GM12878 (cell line): ENCODE data around the gene ATOSA. TPM values are rescaled to one million over a fixed set of nuclear protein-coding genes. Genes with fewer than 3 reads are reported as not detected.

Experiments used
- BCL3 ChIP-seq: IDR thresholded peaks from 2 replicates; pipeline ENCODE4 v1.6.1; 2011; ENCODE audit warnings: borderline replicate concordance, low read depth, mild to moderate bottlenecking, moderate library complexity, low read length; ENCODE audit not compliant: insufficient read depth, poor library complexity, severe bottlenecking
- BHLHE40 ChIP-seq, 2 experiments: fragments of 450-650 bp in 1 of 2; IDR thresholded peaks; 2 replicates each; pipeline ENCODE4 v1.6.1; 2011 to 2017; ENCODE audit warnings: low read depth in 2 of 2, borderline replicate concordance in 1 of 2, improper control_type of control experiment in 1 of 2, low read length in 1 of 2, mild to moderate bottlenecking in 1 of 2
- CBX5 ChIP-seq: sonication (generic); IDR thresholded peaks from 2 replicates; pipeline ENCODE4 v1.6.1; 2016; ENCODE audit warnings: low read depth, moderate library complexity, mild to moderate bottlenecking, inconsistent platforms
- CREB1 ChIP-seq: IDR thresholded peaks from 2 replicates; pipeline ENCODE4 v1.6.1; 2012; ENCODE audit warnings: low read depth, mild to moderate bottlenecking, inconsistent platforms
- HSF1 ChIP-seq: fragments of 150-350 bp; IDR thresholded peaks from 2 replicates; pipeline ENCODE4 v1.6.1; 2014; ENCODE audit warnings: mild to moderate bottlenecking, low read depth, low read length
- IKZF1 ChIP-seq: fragments of 450-650 bp; conservative IDR thresholded peaks from 2 replicates; pipeline ENCODE4 v1.6.1; 2017; ENCODE audit warnings: antibody characterized with exemption, mild to moderate bottlenecking
- JUNB ChIP-seq: IDR thresholded peaks from 2 replicates; pipeline ENCODE4 v1.6.1; 2016; ENCODE audit warnings: antibody characterized with exemption, mild to moderate bottlenecking
- KDM1A ChIP-seq: fragments of 200-600 bp; sonication (generic); IDR thresholded peaks from 2 replicates; pipeline ENCODE4 v1.6.1; 2016; ENCODE audit warnings: borderline replicate concordance
- LARP7 ChIP-seq: fragments of 450-650 bp; IDR thresholded peaks from 2 replicates; pipeline ENCODE4 v1.6.1; 2017; ENCODE audit warnings: mild to moderate bottlenecking
- MAX ChIP-seq: IDR thresholded peaks from 2 replicates; pipeline ENCODE4 v1.6.1; 2012; ENCODE audit warnings: low read depth, low read length, improper control_type of control experiment
- MYC ChIP-seq: IDR thresholded peaks from 2 replicates; pipeline ENCODE4 v1.6.1; 2011; ENCODE audit warnings: mild to moderate bottlenecking, low read length, moderate library complexity, inconsistent platforms; ENCODE audit not compliant: insufficient read depth, insufficient replicate concordance, insufficient read length, severe bottlenecking
- NBN ChIP-seq: fragments of 450-650 bp; IDR thresholded peaks from 2 replicates; pipeline ENCODE4 v1.6.1; 2016
- NFYA ChIP-seq: IDR thresholded peaks from 2 replicates; pipeline ENCODE4 v1.6.1; 2011; ENCODE audit warnings: low read depth, mild to moderate bottlenecking, low read length, improper control_type of control experiment, borderline replicate concordance
- NR2C1 ChIP-seq: fragments of 450-650 bp; IDR thresholded peaks from 2 replicates; pipeline ENCODE4 v1.6.1; 2017; ENCODE audit warnings: antibody characterized with exemption, mild to moderate bottlenecking, moderate library complexity
- PAX8 ChIP-seq: fragments of 450-650 bp; IDR thresholded peaks from 2 replicates; pipeline ENCODE4 v1.6.1; 2017; ENCODE audit warnings: mild to moderate bottlenecking, moderate library complexity
- PBX3 ChIP-seq: IDR thresholded peaks from 2 replicates; pipeline ENCODE4 v1.6.1; 2011; ENCODE audit warnings: mild to moderate bottlenecking, low read depth, low read length, moderate library complexity; ENCODE audit not compliant: insufficient replicate concordance
- PKNOX1 ChIP-seq: fragments of 450-650 bp; IDR thresholded peaks from 2 replicates; pipeline ENCODE4 v1.6.1; 2016; ENCODE audit warnings: mild to moderate bottlenecking
- POU2F2 ChIP-seq: IDR thresholded peaks from 3 replicates; pipeline ENCODE4 v1.6.1; 2011; ENCODE audit warnings: low read depth, mild to moderate bottlenecking, low read length, borderline replicate concordance
- RB1 ChIP-seq: fragments of 450-650 bp; formaldehyde crosslinking; IDR thresholded peaks from 2 replicates; pipeline ENCODE4 v1.6.1; 2017; ENCODE audit warnings: mild to moderate bottlenecking, borderline replicate concordance
- SMARCA5 ChIP-seq: fragments of 450-650 bp; IDR thresholded peaks from 2 replicates; pipeline ENCODE4 v1.6.1; 2017; ENCODE audit warnings: mild to moderate bottlenecking
- SUPT20H ChIP-seq: IDR thresholded peaks from 2 replicates; pipeline ENCODE4 v1.6.1; 2011; ENCODE audit warnings: low read depth, mild to moderate bottlenecking, low read length, moderate library complexity, borderline replicate concordance; ENCODE audit not compliant: control insufficient read depth
- TBL1XR1 ChIP-seq: IDR thresholded peaks from 2 replicates; pipeline ENCODE4 v1.6.1; 2012; ENCODE audit warnings: low read depth, low read length, improper control_type of control experiment
- TCF12 ChIP-seq: IDR thresholded peaks from 2 replicates; pipeline ENCODE4 v1.6.1; 2011; ENCODE audit warnings: low read depth, mild to moderate bottlenecking, low read length
- TCF3 ChIP-seq: IDR thresholded peaks from 2 replicates; pipeline ENCODE4 v1.6.1; 2012; ENCODE audit warnings: low read depth, mild to moderate bottlenecking, low read length, borderline replicate concordance; ENCODE audit not compliant: insufficient read depth
- ZNF207 ChIP-seq: fragments of 450-650 bp; IDR thresholded peaks from 2 replicates; pipeline ENCODE4 v1.6.1; 2014; ENCODE audit warnings: antibody characterized with exemption, mild to moderate bottlenecking, borderline replicate concordance
- polyA plus RNA-seq, 11 experiments: library from polyadenylated mRNA; depleted of rRNA in 4 of 11; unstranded in 6 of 11; stranded (reverse) in 5 of 11; fragments of >200 nt; fragmentation: Nextera tagmentation in 4 of 11; fragmentation: Illumina TruSeq in 1 of 11; extraction: Ambion mirVana in 4 of 11; extraction: Trizol in 1 of 11; gene quantifications; 1 replicate in 1 of 11; 2 replicates in 10 of 11; pipeline versions ENCODE4 v1.2.1 to v1.2.3, GENCODE V29; 2011 to 2016; ENCODE audit warnings: inconsistent platforms in 2 of 11, missing spikeins in 2 of 11, low read depth in 1 of 11
- total RNA-seq, 4 experiments: library from RNA; depleted of rRNA in 3 of 4; stranded (reverse); fragments of >200 nt in 3 of 4; fragmentation: Illumina TruSeq in 1 of 4; extraction: Trizol in 1 of 4; gene quantifications; 2 replicates each; pipeline versions ENCODE4 v1.2.1 to v1.2.3, GENCODE V29; 2013 to 2021

Gene ATOSA
- total and polyA plus RNA-seq, 10 of the 15 experiments (the other 5 are each of a cell fraction or from before 2014, with no cell fraction given) = 6.8 to 24.3 (median 14.6) TPM

GRCh38 chr15:52658955-52659354 is 20.2 kb downstream of the ATOSA start (continued):
- TF ChIP-seq HSF1 (no peak), PBX3 (no peak), JUNB (peak; percentile 56), CBX5 (no peak), SMARCA5 (no peak), ZNF207 (no peak), TCF3 (no peak), IKZF1 (no peak), TCF12 (no peak), BHLHE40 (IDR thresholded peaks at IDR 0.05; ENCODE audit: borderline replicate concordance in 1 of 2, low read depth in 2 of 2, low read length in 1 of 2) (no peak), POU2F2 (no peak), CREB1 (0 out of 2 replicates have a peak, but pooled peaks have one; percentile 46), PAX8 (no peak), TBL1XR1 (no peak), RB1 (no peak), BCL3 (no peak), PKNOX1 (no peak), NBN (no peak), KDM1A (no peak), MYC (no peak), NR2C1 (no peak), LARP7 (no peak), NFYA (no peak), SUPT20H (no peak), MAX (no peak)
